ENCODE measurements around the gene CATSPERZ. TPM values are rescaled to one million over a fixed set of nuclear protein-coding genes. Genes with fewer than 3 reads are reported as not detected.
A peak's percentile ranks its signal among the peaks of the same experiment; 100 is the strongest.

Gene CATSPERZ
- total and polyA plus RNA-seq, 10 donors = 0.09 to 0.48 TPM; not detected in 8

DNA sequence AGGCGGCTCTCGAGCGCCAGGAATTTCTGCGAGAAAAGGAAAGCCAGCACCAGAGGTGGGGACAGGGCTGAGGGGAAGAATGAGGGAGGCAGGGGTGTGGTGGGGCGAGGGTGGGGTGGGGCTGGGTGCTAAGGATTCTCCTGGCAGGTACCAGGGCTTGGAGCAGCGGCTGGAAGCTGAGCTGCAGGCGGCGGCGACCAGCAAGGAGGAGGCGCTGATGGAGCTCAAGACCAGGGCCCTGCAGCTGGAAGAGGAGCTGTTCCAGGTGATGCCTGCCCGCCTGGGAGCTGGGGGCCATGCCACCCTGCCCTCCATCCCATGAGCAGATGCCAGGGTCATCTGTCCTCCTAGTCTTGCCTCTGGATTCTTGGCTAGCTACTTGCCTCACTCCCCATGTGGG is 49.2 kb downstream of the CATSPERZ start:
- H3K27me3 ChIP-seq (replicated peaks in 1 of 7) = no peaks in the 10 kb centered on the region
- no peak overlapping the region for H3K27ac ChIP-seq
- 88 to 96% (median 95%) methylated on average over 11 of the region's 11 CpGs for WGBS, 5 donors
- intact Hi-C loops (cut with DNase I; ENCODE audit: low total_unique reads) = no loop called here
- peaks cover 0 to 96% (median 37%) of the 10 kb centered on the region in 6 donors for H3K36me3 ChIP-seq
- TF ChIP-seq POLR2AphosphoS5 (IDR thresholded peaks at IDR 0.05) (peak in 1 of 3 donors; percentile 13), POLR2A (IDR thresholded peaks at IDR 0.05) (no peak)
- no peaks in the 10 kb centered on the region for H3K9me3 ChIP-seq
- peaks cover 0 to 73% (median 15%) of the 10 kb centered on the region in 6 donors for H3K4me1 ChIP-seq
- no peak for DNase-seq
- no peak overlapping the region for H3K4me3 ChIP-seq

DNA sequence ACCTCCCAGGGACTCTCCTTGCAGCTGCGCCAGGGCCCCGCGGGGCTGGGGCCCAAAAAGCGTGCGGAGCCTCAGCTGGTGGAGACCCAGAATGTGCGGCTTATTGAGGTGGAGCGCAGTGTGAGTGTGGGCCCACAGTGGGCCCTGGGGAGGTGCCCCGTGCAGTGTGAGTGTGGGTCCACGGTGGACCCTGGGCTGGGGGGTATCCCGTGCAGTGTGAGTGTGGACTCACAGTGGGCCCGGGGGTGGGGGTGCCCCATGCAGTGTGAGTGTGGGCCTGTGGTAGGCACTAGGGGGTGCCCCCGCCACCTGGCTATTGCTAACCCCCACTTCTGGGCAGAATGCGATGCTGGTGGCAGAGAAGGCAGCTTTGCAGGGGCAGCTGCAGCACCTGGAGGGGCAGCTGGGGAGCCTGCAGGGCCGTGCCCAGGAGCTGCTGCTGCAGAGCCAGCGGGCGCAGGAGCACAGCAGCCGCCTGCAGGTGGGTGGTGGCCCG is 51.0 kb downstream of the CATSPERZ start:
- Histone ChIP-seq H3K9me3 (no peaks in the 10 kb centered on the region), H3K36me3 (peaks cover 0 to 91% (median 28%) of the 10 kb centered on the region in 6 donors), H3K4me3 (no peak overlapping the region), H3K27ac (no peak overlapping the region), H3K27me3 (replicated peaks in 1 of 7) (no peaks in the 10 kb centered on the region), H3K4me1 (peaks cover 3 to 74% (median 25%) of the 10 kb centered on the region in 6 donors)
- TF ChIP-seq POLR2A (IDR thresholded peaks at IDR 0.05) (no peak), POLR2AphosphoS5 (IDR thresholded peaks at IDR 0.05) (peak in 1 of 3 donors; percentile 46), CTCF (IDR thresholded peaks at IDR 0.05 in 8 of 11, conservative IDR thresholded peaks at IDR 0.05 in 3 of 11) (no peak)
- intact Hi-C loops (cut with DNase I; ENCODE audit: low total_unique reads) = no loop called here
- 88 to 89% (median 89%) methylated on average over 16 to 18 of the region's 18 CpGs for WGBS, 5 donors
- DNase-seq = no peak

DNA sequence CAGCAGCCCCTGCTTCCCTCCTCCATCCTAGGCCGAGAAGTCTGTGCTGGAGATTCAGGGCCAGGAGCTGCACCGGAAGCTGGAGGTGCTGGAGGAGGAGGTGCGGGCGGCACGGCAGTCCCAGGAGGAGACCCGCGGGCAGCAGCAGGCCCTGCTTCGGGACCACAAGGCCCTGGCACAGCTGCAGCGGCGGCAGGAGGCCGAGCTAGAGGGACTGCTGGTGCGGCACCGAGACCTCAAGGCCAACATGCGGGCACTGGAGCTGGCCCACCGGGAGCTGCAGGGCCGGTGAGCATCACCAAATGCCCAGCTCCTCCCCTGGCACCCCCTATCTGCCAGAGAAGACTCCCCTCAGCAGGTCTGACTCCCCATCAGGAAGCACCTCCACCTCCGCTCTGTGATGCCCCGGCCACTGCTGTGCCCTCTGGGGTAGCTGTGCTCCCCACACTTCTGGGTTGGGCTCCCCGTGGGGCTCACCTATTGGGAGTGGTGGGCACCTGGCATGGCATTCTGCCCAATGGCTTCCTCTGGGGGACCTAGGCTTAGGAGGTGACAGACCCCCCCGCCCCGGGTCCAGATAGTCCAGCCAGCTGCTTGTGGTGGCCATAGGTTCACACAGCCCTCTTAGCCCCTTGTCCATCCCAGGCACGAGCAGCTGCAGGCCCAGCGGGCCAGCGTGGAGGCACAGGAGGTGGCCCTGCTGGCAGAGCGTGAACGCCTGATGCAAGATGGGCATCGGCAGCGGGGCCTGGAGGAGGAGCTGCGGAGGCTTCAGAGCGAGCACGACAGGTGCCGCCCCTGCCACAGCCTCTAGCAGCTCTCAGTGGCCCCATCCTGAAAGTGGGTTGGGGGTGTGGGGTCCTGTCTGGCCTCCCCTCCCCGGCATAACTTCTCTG is 52.2 kb downstream of the CATSPERZ start:
- Histone ChIP-seq H3K36me3 (peaks cover 0 to 94% (median 25%) of the 10 kb centered on the region in 6 donors), H3K4me1 (peaks cover 7 to 77% (median 30%) of the 10 kb centered on the region in 6 donors), H3K27me3 (replicated peaks in 1 of 7) (no peaks in the 10 kb centered on the region), H3K27ac (no peak overlapping the region), H3K4me3 (no peak overlapping the region), H3K9me3 (no peaks in the 10 kb centered on the region)
- intact Hi-C loops (cut with DNase I; ENCODE audit: low total_unique reads) = no loop called here
- no peak for DNase-seq
- TF ChIP-seq POLR2A (IDR thresholded peaks at IDR 0.05) (no peak), POLR2AphosphoS5 (IDR thresholded peaks at IDR 0.05) (peak in 1 of 3 donors; percentile 33), CTCF (IDR thresholded peaks at IDR 0.05 in 8 of 11, conservative IDR thresholded peaks at IDR 0.05 in 3 of 11) (no peak)
- 88 to 96% (median 90%) methylated on average over 17 to 33 of the region's 33 CpGs for WGBS, 5 donors

- Histone ChIP-seq H3K4me1 (peaks cover 13 to 77% (median 38%) of the 10 kb centered on the region in 6 donors), H3K36me3 (peaks cover 0 to 90% (median 23%) of the 10 kb centered on the region in 6 donors), H3K9me3 (no peaks in the 10 kb centered on the region), H3K4me3 (no peak overlapping the region), H3K27ac (no peak overlapping the region), H3K27me3 (replicated peaks in 1 of 7) (no peaks in the 10 kb centered on the region)
- intact Hi-C loops (cut with DNase I; ENCODE audit: low total_unique reads) = no loop called here
- WGBS, 5 donors = 82 to 95% (median 91%) methylated on average over 26 to 34 of the region's 34 CpGs
- TF ChIP-seq POLR2A (IDR thresholded peaks at IDR 0.05) (no peak), POLR2AphosphoS5 (IDR thresholded peaks at IDR 0.05) (peak in 1 of 3 donors; percentile 9)
- no peak for DNase-seq
Observed at GRCh38 chr11:64352995-64353714, 53.0 kb downstream of the CATSPERZ start.

Data from spleen (tissue), 11 donors.